ENCODE data around the gene KRT71. TPM values are rescaled to one million over a fixed set of nuclear protein-coding genes. Genes with fewer than 3 reads are reported as not detected.

Gene KRT71
- total RNA-seq, 1 experiment from 2014 or later, result not detected

- ChIA-PET POLR2A (no interaction called here), RAD21 (ENCODE audit: low non-redundant PET in 1 of 2, low total read pairs in 2 of 2, uncharacterized antibody in 2 of 2, unreplicated experiment in 2 of 2) (no interaction called here), CTCF (no interaction called here)
- intact Hi-C loops (cut with micrococcal nuclease), result no loop called here
- H3K27me3 ChIP-seq (ENCODE audit: insufficient read depth, low read length), result no peaks in the 10 kb centered on the region
- no peaks in the 10 kb centered on the region for H3K9me2 ChIP-seq (ENCODE audit: insufficient read depth)
- BruUV-seq (replicated peaks), result no TSS peak
- ATAC-seq (no peak), DNase-seq (ENCODE audit: low read depth, low spot score) (no peak)
- no peak overlapping the region for H2AFZ ChIP-seq (ENCODE audit: low read depth, low read length, poor library complexity, severe bottlenecking)
- TF ChIP-seq YY1 (IDR thresholded peaks at IDR 0.05; ENCODE audit: extremely low read depth, insufficient replicate concordance, low read depth, low read length), result no peak
- TF ChIP-seq POLR2AphosphoS5 (IDR thresholded peaks at IDR 0.05; ENCODE audit: low read depth, low read length), result no peak
- no peak for TF ChIP-seq SRF (IDR thresholded peaks at IDR 0.05; ENCODE audit: low read depth)
- no peak for TF ChIP-seq CTCF (IDR thresholded peaks at IDR 0.05 in 2 of 3, conservative IDR thresholded peaks at IDR 0.05 in 1 of 3; ENCODE audit: borderline replicate concordance in 1 of 3, insufficient read depth in 1 of 3, low read depth in 2 of 3, low read length in 2 of 3)
- TF ChIP-seq JUND (IDR thresholded peaks at IDR 0.05), result no peak
- TF ChIP-seq ZNF274 (IDR thresholded peaks at IDR 0.05; ENCODE audit: low read depth, low read length), result no peak
- no peak for TF ChIP-seq REST (IDR thresholded peaks at IDR 0.05; ENCODE audit: low read depth)
- TF ChIP-seq POLR2A (IDR thresholded peaks at IDR 0.05; ENCODE audit: borderline replicate concordance, extremely low read depth, insufficient read depth, insufficient read length), result no peak
- TF ChIP-seq, protein P1, sequence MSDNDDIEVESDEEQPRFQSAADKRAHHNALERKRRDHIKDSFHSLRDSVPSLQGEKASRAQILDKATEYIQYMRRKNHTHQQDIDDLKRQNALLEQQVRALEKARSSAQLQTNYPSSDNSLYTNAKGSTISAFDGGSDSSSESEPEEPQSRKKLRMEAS (IDR thresholded peaks at IDR 0.05), result no peak
- no peak for TF ChIP-seq ZBTB33 (IDR thresholded peaks at IDR 0.05; ENCODE audit: extremely low read depth, insufficient replicate concordance, low read length)
- no peak for TF ChIP-seq TCF7L2 (IDR thresholded peaks at IDR 0.05; ENCODE audit: borderline replicate concordance, extremely low read depth, insufficient read depth, insufficient read length)
- TF ChIP-seq SP1 (IDR thresholded peaks at IDR 0.05; ENCODE audit: low read depth), result no peak
- no peak for TF ChIP-seq EGR1 (IDR thresholded peaks at IDR 0.05; ENCODE audit: low read depth)
- TF ChIP-seq EZH2 (IDR thresholded peaks at IDR 0.05), result no peak
- no peak for TF ChIP-seq ZFX (IDR thresholded peaks at IDR 0.05)
- TF ChIP-seq CEBPB (IDR thresholded peaks at IDR 0.05; ENCODE audit: low read depth), result no peak
- TF ChIP-seq RAD21 (IDR thresholded peaks at IDR 0.05; ENCODE audit: low read depth), result no peak
- no peak overlapping the region for H3K4me2 ChIP-seq (ENCODE audit: low read length)
- H3K4me3 ChIP-seq (replicated peaks in 1 of 2; ENCODE audit: low read depth in 1 of 2, low read length in 2 of 2), result no peak overlapping the region
- H3K9ac ChIP-seq (ENCODE audit: low read length), result no peak overlapping the region
- H3K9me3 ChIP-seq (ENCODE audit: control insufficient read depth in 1 of 2, insufficient read depth in 1 of 2, low read depth in 1 of 2, low read length in 2 of 2), result no peaks in the 10 kb centered on the region
- peaks cover 0 to 12% of the 10 kb centered on the region in 2 experiments; a peak in 2 of 4 replicates for H3K4me1 ChIP-seq (ENCODE audit: control insufficient read depth in 1 of 2, insufficient read depth in 2 of 2, low read length in 2 of 2)
- no peaks in the 10 kb centered on the region for H3K36me3 ChIP-seq (ENCODE audit: control insufficient read depth in 1 of 2, insufficient read depth in 2 of 2, low read length in 2 of 2)
- H3K79me2 ChIP-seq (ENCODE audit: insufficient read depth, low read length), result no peaks in the 10 kb centered on the region
- no peaks in the 10 kb centered on the region for H4K20me1 ChIP-seq (ENCODE audit: insufficient read depth)
- H3K27ac ChIP-seq (ENCODE audit: low read depth, low read length), result no peak overlapping the region
Measured at GRCh38 chr12:52514471-52515318, 38.2 kb downstream of the KRT71 start.
